ENCODE data around the gene TMEM98. TPM values are rescaled to one million over a fixed set of nuclear protein-coding genes. Genes with fewer than 3 reads are reported as not detected.
A peak's percentile ranks its signal among the peaks of the same experiment; 100 is the strongest.

The TMEM98 gene
- total and polyA plus RNA-seq, 9 of the 15 experiments (the other 6 are each of a cell fraction or from before 2014, with no cell fraction given), result 33.5 to 164 (median 84.7) TPM

DNA sequence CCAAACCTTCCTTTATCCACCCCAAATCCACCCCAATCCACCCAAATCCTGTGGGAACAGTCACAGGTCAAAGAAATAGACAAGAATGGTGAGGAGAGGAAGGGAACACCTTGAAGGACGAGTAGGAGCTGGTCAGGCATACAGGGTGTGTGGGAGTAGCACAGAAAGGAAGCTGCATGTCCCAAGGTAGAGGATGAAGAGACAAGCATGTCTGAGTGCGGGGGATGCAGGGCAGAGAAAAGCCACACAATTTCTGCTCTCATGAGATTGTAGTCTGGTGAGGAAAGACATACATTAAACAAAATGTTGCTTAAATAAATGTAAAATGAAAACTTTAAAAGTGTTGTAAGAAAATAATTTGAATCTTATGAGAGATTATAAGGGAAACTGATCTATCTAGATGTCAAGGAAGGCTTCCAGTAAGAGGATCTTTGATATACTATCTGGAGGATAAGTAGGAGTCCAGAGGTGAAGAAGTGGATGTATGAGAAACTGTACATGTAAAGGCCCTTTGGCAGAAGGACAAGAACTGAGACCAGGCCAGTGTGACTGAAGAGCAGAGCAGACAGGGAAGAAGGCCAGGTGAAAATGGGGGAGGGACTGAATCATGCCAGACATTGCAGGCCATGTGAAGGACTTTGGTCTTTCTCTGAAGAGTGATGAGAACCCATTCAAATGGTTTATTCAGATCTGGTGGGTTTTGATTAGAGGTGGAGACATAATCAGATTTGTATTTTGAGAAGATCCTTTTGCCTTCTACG lies 18.6 kb downstream of the TMEM98 start (continued):
- TF ChIP-seq THRA (IDR thresholded peaks at IDR 0.05), result no peak
- TF ChIP-seq DPF2 (IDR thresholded peaks at IDR 0.05), result peak; percentile 65; the same call in 1 of the 2 replicates
- no peak for TF ChIP-seq ELF1 (tag; IDR thresholded peaks at IDR 0.05)
- 0 out of 4 replicates have a peak, but pooled peaks of 1 of the 2 experiments have one; percentile 9 for TF ChIP-seq HDAC1 (IDR thresholded peaks at IDR 0.05)
- TF ChIP-seq ZNF57 (CRISPR knock-in tag; IDR thresholded peaks at IDR 0.05), result no peak
- TF ChIP-seq TAF7 (tag; IDR thresholded peaks at IDR 0.05), result no peak
- no peak for TF ChIP-seq ZNF77 (CRISPR knock-in tag; IDR thresholded peaks at IDR 0.05)
- peak; percentile 59 for TF ChIP-seq MEIS2 (IDR thresholded peaks at IDR 0.05; ENCODE audit: partially characterized antibody)
- TF ChIP-seq MAFK (IDR thresholded peaks at IDR 0.05; ENCODE audit: low read length), result no peak
- TF ChIP-seq ZSCAN29 (IDR thresholded peaks at IDR 0.05), result no peak
- no peak for TF ChIP-seq BCOR (IDR thresholded peaks at IDR 0.05)
- no peak for TF ChIP-seq ZKSCAN8 (CRISPR knock-in tag; IDR thresholded peaks at IDR 0.05)
- TF ChIP-seq, protein P1, sequence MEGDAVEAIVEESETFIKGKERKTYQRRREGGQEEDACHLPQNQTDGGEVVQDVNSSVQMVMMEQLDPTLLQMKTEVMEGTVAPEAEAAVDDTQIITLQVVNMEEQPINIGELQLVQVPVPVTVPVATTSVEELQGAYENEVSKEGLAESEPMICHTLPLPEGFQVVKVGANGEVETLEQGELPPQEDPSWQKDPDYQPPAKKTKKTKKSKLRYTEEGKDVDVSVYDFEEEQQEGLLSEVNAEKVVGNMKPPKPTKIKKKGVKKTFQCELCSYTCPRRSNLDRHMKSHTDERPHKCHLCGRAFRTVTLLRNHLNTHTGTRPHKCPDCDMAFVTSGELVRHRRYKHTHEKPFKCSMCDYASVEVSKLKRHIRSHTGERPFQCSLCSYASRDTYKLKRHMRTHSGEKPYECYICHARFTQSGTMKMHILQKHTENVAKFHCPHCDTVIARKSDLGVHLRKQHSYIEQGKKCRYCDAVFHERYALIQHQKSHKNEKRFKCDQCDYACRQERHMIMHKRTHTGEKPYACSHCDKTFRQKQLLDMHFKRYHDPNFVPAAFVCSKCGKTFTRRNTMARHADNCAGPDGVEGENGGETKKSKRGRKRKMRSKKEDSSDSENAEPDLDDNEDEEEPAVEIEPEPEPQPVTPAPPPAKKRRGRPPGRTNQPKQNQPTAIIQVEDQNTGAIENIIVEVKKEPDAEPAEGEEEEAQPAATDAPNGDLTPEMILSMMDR (IDR thresholded peaks at IDR 0.05 in 2 of 3, conservative IDR thresholded peaks at IDR 0.05 in 1 of 3; ENCODE audit: insufficient read depth in 2 of 3, low read depth in 1 of 3, low read length in 3 of 3), result no peak
- no peak for TF ChIP-seq HLTF (IDR thresholded peaks at IDR 0.05)
- TF ChIP-seq SMAD1 (IDR thresholded peaks at IDR 0.05; ENCODE audit: low read depth, low read length, partially characterized antibody), result no peak
- TF ChIP-seq, protein P2, sequence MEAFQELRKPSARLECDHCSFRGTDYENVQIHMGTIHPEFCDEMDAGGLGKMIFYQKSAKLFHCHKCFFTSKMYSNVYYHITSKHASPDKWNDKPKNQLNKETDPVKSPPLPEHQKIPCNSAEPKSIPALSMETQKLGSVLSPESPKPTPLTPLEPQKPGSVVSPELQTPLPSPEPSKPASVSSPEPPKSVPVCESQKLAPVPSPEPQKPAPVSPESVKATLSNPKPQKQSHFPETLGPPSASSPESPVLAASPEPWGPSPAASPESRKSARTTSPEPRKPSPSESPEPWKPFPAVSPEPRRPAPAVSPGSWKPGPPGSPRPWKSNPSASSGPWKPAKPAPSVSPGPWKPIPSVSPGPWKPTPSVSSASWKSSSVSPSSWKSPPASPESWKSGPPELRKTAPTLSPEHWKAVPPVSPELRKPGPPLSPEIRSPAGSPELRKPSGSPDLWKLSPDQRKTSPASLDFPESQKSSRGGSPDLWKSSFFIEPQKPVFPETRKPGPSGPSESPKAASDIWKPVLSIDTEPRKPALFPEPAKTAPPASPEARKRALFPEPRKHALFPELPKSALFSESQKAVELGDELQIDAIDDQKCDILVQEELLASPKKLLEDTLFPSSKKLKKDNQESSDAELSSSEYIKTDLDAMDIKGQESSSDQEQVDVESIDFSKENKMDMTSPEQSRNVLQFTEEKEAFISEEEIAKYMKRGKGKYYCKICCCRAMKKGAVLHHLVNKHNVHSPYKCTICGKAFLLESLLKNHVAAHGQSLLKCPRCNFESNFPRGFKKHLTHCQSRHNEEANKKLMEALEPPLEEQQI (IDR thresholded peaks at IDR 0.05), result no peak
- peak; percentile 72 for TF ChIP-seq TEAD4 (IDR thresholded peaks at IDR 0.05; ENCODE audit: low read length)
- no peak for TF ChIP-seq TEAD4 (CRISPR knock-in tag; IDR thresholded peaks at IDR 0.05; ENCODE audit: borderline replicate concordance)

Data from K562 (cell line).